Colon (tissue), 2 donors: ENCODE results near the gene FHIP1B.
"Not testable (repeated sequence)": the region's sequence is repeated elsewhere in the genome, so short reads cannot be mapped to it uniquely, and the experiment has no call there.

ENCODE experiments used
- FAIRE-seq: peaks from 2 replicates; lab custom pipeline; 2012; peaks lifted over from hg19 to GRCh38; lab: Jason Lieb, UNC
- donor health status: control.
- donor health status: control.

FHIP1B gene

DNA sequence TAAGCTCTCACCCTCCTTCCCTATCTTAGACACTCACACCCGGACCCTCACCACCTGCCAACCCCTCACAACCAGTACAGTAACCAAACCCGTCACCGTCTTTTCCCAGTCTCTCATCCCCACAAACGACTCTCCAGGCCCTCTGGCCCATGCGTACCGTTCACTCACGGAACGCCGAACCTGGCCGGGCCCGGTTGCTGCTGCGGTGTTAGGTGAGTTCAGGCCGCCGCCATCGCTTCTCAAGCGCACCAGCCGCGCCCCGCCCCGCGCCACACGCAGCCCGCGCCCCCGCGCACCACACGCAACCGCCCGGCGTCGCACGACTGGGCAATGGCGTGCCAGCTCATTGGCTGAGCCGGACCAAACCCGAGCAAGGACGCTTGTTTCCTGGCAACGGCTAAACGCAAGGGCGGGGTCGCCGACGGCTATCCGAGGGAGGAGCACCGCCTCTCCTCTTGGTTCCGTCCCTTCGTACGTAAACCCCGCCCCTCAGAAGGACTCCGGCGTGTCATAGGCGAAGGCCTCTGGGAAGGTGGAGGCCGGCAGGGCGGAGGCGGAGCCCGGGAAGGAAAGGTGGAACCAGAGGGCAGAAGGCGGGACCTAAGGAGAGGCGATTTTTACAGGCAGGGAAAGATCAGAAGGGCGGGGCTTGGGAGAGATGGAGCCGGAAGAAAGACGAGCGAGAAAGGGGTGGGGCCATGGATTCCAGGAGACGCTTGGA, at the start of gene FHIP1B:
FHIP1B (minus strand) TSS at position 250 of the 721 bp plus-strand sequence. CDS start 10,120 bp downstream, outside the sequence.
- FAIRE-seq: peak; percentile 91

DNA sequence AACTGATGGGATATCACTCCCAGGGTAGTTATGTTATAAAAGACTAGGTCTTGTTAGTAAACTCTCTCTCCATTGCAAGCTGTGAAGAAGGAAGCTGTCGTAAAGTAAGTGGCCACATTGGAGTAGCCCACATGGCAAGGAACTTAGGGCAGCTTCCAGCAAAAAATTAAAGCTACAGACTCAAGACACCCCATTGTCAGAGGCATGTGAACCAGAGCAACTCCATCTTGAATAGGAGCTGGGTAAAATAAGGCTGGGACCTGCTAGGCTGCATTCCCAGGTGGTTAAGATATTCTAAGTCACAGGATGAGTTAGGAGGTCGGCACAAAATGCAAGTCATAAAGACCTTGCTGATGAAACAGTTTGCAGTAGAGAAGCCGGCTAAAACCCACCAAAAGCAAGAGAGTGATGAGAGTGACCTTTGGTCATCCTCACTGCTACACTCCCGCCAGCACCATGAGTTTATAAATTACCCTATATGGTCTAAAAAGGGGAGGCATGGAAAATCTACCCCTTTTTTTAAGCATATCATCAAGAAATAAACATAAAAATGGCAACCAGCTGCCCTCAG, 49.1 kb upstream of the FHIP1B start:
- FAIRE-seq: no peak

DNA sequence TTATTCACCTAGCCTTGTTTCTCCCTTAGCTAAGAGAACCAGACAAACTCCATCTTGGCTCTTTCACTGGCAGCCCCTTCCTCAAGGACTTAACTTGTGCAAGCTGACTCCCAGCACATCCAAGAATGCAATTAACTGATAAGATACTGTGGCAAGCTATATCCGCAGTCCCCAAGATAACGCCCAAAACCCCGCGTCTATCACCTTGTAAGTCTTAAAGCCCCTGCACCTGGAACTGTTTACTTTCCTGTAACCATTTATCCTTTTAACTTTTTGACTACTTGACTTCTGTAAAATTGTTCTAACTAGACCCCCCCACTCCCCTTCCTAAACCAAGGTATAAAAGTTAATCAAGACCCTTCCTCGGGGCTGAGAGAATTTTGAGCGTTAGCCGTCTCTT, 46.4 kb upstream of the FHIP1B start:
- not testable (repeated sequence) for FAIRE-seq

DNA sequence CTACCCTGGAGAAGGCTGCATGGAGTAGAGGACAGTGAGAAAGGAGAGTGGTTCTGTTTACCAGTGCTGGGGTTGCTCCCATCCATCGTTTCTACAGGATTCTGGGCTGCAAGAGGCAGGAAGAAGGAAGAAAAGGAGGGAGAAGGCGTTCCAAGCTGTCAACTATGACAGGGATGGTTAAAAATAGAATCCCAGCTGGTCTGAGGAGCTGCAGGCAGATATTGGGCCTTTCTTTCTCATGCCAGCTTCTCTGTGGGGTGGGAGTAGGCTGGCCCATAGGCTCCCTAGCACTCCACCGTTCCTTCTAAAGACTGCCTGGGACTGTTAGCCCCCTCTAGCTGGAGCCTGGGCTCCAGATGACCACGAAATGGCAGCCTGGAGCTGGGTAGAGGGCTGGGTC, 38.8 kb upstream of the FHIP1B start:
- FAIRE-seq: no peak

DNA sequence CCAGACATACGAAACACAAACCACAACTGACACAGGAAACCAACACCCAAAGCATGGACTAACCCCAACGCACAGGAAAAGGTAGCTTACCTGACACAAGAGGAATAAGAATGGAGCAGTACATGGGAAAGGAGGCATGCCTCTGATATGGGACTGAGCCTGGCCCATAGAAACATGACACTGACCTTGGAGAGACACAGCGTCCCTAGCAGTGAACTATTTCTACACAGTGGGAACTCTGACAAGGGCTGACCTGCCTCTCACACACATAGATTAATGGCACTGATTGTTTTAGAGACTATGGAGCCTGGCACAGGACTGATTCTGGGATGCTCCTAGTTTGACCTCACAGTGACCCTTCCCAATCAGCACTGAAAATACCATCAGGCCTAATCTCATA, 37.2 kb upstream of the FHIP1B start:
- FAIRE-seq: no peak

DNA sequence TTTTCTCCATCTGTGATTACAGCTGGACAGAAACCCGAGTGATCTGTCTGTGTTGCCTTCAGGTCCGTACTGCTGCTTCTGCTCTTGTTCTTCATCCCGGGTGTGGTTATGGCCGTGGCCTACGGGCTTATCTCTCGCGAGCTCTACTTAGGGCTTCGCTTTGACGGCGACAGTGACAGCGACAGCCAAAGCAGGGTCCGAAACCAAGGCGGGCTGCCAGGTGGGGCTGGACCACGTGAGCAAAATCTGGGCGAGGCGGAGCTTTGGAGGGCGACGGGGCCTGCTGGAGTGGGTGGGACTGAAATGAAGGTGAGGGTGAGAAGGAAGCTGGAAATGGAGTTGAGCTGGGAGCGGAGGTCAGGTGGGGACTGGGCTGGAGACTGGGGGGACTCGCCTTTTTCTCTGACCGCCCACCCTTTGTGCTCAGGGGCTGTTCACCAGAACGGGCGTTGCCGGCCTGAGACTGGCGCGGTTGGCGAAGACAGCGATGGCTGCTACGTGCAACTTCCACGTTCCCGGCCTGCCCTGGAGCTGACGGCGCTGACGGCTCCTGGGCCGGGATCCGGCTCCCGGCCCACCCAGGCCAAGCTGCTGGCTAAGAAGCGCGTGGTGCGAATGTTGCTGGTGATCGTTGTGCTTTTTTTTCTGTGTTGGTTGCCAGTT, 36.3 kb upstream of the FHIP1B start:
- no peak for FAIRE-seq

DNA sequence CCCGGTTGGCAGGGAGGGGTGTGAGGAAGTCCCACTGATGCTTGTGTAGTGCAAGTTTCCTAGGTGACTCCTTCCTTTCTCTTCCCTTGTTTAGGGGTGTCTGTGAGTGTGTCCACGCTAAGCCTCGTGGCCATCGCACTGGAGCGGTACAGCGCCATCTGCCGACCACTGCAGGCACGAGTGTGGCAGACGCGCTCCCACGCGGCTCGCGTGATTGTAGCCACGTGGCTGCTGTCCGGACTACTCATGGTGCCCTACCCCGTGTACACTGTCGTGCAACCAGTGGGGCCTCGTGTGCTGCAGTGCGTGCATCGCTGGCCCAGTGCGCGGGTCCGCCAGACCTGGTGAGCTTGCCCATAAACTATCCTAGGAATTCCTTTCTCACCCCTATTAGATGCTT, 35.6 kb upstream of the FHIP1B start:
- FAIRE-seq: no peak

DNA sequence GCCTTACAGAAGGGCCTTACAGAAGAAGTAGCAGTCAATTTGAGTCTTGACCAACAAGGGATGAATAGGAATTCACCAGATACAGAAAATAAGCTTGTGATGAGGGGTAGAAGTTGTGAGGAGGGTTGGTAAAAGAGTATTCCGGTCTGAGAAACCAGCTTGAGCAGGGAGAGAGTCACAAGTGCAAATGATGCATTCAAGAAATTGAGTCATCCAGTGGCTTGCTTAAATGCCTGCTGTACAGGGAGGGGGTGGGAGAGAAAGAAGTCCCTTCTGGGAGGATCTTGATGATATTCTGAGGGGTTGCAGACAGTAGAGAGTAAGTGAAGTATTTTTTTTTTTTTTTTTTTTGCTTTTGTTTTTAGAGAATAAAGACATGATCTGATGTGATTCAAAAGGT, 34.4 kb upstream of the FHIP1B start:
- FAIRE-seq: no peak

DNA sequence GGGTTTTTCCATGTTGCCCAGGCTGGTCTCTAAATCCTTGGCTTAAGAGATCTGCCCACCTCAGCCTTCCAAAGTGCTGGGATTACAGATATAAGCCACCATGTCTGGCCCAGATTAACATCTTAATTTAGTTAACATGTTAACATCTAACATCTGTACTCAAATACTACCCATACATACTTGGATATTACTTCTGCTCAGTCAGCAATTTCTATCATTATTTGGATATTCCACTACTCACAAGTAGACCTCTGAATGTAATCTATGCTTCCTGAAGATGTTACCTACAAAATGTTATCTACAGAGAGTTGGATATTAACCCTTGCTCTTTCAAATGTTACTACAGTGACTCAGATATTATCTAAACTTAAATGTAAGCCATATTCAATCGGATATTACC, 29.2 kb upstream of the FHIP1B start:
- no peak for FAIRE-seq

DNA sequence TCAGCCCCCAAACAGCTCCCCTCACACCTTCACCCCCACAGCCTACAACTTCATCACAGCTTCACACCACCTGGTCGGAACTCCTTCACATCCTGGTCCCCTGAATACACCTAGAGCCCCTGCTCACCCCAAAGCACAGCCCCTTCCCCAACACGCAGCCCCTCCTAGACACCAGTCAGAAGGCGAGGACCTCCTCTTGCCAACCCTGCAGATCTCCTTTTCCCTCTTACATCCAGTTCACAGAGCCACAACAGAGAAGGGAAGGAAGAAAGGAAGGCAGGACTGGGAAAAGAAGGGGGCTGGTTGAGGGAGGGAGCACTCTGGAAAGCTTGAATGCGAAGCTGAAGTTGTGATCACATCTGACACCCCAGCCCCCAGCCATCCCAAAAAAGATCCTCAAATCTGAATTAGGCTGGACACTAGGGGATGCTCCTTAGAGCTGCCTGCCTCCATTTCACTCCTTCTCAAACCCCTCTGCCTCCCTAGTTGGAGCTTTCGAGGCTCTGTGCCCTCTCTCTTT, 25.8 kb upstream of the FHIP1B start:
- FAIRE-seq: no peak

DNA sequence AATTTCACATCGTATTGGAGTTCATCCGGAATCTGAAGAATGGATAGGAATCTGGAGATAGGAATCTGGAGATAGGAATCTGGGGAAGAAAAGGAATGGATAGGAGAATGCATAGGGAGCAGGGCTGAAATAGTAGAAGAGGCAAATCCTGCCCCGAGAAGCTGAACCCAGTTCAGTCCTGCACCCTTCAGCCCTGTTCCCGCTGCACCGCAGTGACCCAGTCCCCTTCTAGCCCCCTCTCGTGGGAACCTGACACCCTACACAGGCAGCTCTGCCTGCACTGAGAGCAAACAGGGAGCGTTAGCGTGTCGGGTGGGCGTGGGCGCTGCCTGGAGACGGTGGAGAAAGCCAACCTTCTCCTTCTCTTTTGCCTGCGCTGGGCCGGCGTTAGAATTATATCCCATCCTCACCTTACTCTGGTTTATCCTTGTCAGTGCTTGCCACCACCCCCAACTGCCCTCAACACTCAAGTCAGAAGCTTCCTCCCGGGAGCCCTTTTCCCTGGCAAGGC, 24.2 kb upstream of the FHIP1B start:
- FAIRE-seq: no peak

DNA sequence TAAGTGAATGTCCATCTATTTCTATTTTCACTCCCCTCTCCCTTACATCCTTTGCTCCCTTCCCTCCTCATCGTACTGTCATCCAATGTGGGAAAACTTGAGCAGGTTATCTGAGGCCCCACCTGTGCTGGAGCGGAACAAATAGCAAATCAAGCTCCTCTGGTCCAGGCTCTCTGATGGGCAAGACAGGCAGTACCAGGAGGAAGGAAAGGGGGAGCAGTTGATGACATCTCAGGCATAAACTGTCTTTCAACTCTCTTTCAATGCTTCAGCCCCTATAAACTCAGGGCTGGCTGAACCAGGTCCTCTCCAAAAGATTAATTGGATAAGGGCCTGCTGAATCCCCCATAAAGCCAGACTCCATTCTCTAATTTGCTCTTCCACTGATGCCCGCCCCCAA, 23.7 kb upstream of the FHIP1B start:
- no peak for FAIRE-seq

DNA sequence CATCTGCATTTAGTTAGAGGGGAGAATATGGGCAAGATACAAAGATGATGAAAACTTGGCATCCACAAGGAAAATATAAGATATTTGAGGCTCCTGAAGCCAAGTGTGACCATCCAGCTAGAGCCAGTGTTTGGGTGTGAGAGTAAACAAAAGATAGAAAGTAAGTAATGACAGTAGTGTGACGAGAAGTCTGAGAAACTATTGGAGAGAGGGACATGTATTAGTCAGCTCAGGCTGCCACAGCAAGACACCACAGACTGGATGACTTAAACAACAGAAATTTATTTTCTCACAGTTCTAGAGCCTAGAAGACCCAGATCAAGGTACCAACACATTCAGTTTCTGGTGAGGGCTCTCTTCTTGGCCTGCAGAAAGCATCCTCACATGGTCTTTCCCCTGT, 18.8 kb upstream of the FHIP1B start:
- FAIRE-seq: no peak

DNA sequence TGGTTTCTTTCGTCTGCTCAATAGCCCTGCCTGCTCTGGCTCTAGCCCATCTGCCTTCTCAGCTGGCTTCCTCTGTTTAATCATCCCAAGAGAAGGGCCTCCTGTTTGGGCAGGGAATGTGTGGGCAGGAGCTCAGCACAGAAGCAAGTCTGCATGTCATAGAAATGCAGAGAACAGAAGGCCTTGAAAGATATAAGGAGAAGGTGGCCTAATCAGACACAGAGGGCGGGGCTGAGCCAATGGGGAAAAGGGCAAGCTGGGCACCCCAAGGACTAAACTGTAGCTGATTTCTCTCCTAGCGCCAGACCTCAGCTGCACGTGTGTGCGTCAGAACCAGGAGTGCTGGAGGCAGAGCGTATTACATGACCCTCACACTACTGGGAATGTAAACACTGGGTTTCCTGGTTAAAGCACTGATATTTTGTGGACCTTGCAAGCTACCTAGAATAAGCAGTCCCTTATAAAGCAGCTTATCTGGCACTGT, 17.6 kb upstream of the FHIP1B start:
- no peak for FAIRE-seq

DNA sequence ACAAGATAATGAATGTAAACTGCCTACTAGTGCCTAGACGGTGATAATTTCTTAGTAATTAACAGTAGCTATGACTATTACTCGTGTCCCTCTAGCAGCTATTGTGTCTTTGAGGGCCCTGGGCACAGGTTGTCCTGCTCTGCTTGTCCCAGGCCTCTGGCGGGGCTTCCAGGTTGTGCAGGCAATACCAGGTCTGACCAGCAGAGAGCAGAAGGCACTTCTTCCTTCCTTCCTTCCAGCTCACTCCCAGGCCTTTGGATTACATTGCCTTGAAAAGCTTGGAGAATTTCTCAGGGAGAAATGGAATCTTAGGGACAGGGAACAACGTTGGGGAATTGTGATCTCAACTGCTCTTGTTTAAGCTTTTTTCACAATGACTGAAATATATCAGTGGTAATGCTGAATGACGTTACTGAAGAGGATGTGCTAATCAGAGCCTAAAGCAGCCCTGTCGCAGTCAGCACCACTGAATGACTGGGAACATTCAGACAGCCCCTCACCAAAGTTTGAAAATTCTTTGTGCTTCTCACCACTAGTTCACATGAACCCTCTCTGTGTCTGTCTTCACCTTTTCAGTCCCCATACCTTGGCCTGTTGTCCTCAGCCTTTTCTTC, 16.8 kb upstream of the FHIP1B start:
- FAIRE-seq: no peak

DNA sequence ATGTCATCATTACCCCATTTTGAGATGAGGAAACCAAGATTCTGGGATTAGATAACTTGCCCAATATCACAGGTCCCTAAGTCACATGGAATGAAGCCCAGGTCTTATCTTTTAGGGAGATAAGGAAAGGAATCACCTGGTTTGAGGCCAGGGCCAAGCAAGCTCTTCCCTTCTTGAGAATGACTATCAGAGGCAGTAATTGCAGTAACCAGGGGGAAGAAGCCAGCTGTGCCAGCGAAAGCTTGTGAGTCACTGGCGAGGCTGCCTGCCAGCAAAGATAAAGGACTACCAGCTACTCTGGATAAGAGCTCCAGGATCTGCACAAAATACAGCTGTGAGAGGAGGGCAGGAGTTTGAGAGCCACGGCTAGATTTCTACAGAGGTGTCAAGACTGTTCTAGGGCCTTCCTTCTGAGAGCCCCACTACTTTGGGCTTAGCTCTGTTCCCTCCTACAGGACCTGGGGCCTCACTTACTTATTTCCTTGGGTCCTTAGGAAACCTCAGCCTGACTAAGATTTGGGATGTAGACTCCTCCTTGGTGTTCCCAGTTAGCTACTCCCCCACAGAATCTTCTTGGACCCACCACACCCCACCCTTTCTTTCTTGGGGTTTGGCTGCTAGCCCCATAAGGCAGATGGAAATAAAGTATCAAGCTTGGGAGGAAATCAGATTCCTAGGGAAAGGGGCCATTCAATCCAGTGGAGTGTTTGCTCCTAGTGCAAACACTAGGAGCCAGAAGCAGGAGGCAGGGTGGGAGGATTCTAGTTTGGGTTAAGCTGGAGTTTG, 15.5 kb upstream of the FHIP1B start:
- FAIRE-seq: no peak

DNA sequence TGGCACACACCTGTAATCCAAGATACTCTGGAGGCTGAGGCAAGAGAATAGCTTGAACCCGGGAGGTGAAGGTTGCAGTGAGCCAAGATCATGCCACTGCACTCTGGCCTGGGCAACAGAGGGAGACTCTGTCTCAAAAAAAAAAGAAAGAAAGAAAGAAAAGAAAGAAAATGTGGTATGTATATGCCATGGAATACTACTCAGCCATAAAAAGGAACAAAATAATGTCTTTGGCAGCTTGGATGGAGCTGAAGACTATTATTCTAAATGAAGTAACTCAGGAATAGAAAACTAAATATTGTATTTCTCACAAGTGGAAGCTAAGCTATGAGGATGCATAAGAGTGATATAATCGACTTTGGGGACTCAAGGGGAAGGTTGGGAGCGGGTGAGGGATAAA, 14.5 kb upstream of the FHIP1B start:
- FAIRE-seq: not testable (repeated sequence)

DNA sequence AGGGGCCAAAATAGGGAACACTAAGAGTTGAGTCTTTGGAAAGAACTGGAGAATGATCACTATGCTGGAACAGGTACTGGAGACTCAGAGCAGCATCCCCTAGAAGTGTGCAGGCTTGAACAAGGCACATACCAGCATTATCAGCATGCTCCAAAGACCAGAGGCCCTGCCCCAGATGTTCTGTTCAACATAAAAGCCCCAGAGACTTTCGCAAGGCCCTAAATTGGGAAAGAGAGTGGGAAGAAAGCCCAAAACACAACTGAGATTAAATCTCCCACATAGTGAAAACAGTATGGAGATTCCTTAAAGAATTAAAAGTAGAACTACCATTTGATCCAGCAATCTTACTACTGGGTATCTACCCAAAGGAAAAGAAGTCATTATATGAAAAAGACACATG, 13.8 kb upstream of the FHIP1B start:
- FAIRE-seq: no peak

DNA sequence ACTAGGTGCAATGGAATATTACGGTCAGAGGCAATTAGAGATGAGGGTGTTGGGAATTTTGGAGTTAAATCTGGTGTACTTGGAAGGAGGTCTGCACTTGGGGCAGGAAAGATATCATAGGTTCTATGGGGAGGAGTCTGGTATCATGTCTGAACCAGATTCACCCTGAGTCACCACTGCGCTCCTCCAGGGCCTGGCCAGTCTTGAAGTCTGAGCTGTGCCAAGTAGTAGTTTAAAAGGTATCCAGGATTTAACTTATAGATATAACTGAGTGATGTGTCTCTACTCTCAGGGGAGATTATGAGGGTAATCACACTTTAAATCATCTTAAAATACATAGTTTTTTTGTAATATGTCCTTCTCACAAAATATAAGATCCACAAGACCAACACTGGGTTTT, 11.1 kb upstream of the FHIP1B start:
- FAIRE-seq: no peak

DNA sequence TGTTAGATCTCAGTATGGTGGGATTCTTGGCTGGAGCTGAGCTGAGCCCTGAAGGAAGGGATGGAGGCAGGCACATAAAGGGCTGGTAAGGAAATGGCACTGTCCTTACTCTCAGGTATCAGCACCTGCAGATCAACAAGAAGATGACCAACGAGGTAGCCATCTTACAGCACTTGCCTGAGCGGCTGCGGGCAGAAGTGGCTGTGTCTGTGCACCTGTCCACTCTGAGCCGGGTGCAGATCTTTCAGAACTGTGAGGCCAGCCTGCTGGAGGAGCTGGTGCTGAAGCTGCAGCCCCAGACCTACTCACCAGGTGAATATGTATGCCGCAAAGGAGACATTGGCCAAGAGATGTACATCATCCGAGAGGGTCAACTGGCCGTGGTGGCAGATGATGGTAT, 6.9 kb upstream of the FHIP1B start:
- no peak for FAIRE-seq

DNA sequence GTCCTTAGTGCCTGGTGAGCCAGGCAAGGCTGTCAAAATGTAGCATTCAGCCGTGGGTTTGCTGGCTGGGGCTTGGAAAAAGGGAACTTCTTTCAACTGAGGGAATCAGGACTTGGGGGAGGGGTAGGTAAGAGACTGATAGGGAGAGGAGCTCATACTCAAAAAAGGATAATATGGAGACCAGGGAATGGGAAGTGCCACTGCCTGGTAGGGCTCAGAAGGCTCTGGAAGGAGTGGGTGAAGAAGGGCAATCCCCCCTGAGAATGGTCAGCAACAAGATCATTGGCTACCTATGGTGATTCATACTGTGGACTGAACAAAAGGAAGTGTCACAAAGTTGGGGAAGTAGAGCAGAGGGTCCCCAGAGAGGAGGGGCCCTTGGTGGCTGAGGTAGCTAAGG, 6.3 kb upstream of the FHIP1B start:
- FAIRE-seq: no peak

DNA sequence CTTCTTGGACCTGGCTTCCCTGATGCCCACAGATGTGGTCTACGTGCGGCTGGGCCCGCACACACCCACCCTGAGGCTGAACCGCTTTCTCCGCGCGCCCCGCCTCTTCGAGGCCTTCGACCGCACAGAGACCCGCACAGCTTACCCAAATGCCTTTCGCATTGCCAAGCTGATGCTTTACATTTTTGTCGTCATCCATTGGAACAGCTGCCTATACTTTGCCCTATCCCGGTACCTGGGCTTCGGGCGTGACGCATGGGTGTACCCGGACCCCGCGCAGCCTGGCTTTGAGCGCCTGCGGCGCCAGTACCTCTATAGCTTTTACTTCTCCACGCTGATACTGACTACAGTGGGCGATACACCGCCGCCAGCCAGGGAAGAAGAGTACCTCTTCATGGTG, 5.7 kb upstream of the FHIP1B start:
- no peak for FAIRE-seq
